CD4-positive, alpha-beta memory T cell (primary cell): ENCODE data around the gene ERP44. TPM values are rescaled to one million over a fixed set of nuclear protein-coding genes. Genes with fewer than 3 reads are reported as not detected.

Experiments used
- CTCF ChIA-PET: fragments of 350-600 bp; sonication (Branson Sonifier 250); formaldehyde crosslinking; loops from one replicate; lab custom pipeline; 2021; ENCODE audit warnings: inconsistent platforms; ENCODE audit not compliant: partially characterized antibody; lab: Charles Lee
- POLR2A ChIA-PET: fragments of 350-600 bp; sonication (Branson Sonifier 250); formaldehyde crosslinking; loops from one replicate; lab custom pipeline; 2021; ENCODE audit not compliant: partially characterized antibody; lab: Charles Lee
- DNase-seq, 5 donors: peaks; one replicate each; pipeline versions ENCODE4 v3.0.0 to v3.0.0-alpha.2; 2020 to 2022; ENCODE audit warnings: mixed read lengths in 1 of 5
- H3K27ac ChIP-seq: one replicate; pipeline ENCODE4 v1.7.0; 2013; ENCODE audit warnings: low read depth, low read length
- H3K27me3 ChIP-seq: 2 replicates; pipeline ENCODE4 v1.7.0; 2013; ENCODE audit warnings: mild to moderate bottlenecking, low read length, moderate library complexity; ENCODE audit not compliant: insufficient read depth
- H3K36me3 ChIP-seq: 2 replicates; pipeline ENCODE4 v1.7.0; 2013; ENCODE audit warnings: mild to moderate bottlenecking, low read length, moderate library complexity; ENCODE audit not compliant: insufficient read depth
- H3K4me1 ChIP-seq: 2 replicates; pipeline ENCODE4 v1.7.0; 2013; ENCODE audit warnings: mild to moderate bottlenecking, low read length, moderate library complexity; ENCODE audit not compliant: insufficient read depth
- H3K4me3 ChIP-seq, 2 donors: one replicate each; pipeline ENCODE4 v1.7.0; 2013; ENCODE audit warnings: low read length in 2 of 2, mild to moderate bottlenecking in 1 of 2
- H3K9me3 ChIP-seq, 2 donors: one replicate each; pipeline ENCODE4 v1.7.0; 2013; ENCODE audit warnings: low read length in 2 of 2, control low read depth in 1 of 2; ENCODE audit not compliant: control insufficient read depth in 1 of 2
- H3K27ac Mint-ChIP-seq, 7 donors: one replicate each; pipeline ENCODE4 v1.8.0; 2020 to 2021; ENCODE audit warnings: mixed read lengths in 7 of 7, mild to moderate bottlenecking in 6 of 7, inconsistent platforms in 3 of 7, moderate library complexity in 3 of 7
- H3K27me3 Mint-ChIP-seq, 2 donors: one replicate each; pipeline ENCODE4 v1.8.0; 2020 to 2021; ENCODE audit warnings: mixed read lengths in 2 of 2
- H3K36me3 Mint-ChIP-seq, 2 donors: one replicate each; pipeline ENCODE4 v1.8.0; 2020 to 2021; ENCODE audit warnings: mixed read lengths in 2 of 2, inconsistent platforms in 1 of 2, mild to moderate bottlenecking in 1 of 2
- H3K4me1 Mint-ChIP-seq, 4 donors: one replicate each; pipeline ENCODE4 v1.8.0; 2020 to 2021; ENCODE audit warnings: mixed read lengths in 4 of 4, mild to moderate bottlenecking in 1 of 4
- H3K4me3 Mint-ChIP-seq, 8 donors: one replicate each; pipeline ENCODE4 v1.8.0; 2020 to 2021; ENCODE audit warnings: mixed read lengths in 8 of 8, mild to moderate bottlenecking in 7 of 8, moderate library complexity in 6 of 8, inconsistent platforms in 3 of 8
- H3K9me3 Mint-ChIP-seq, 8 donors: one replicate each; pipeline ENCODE4 v1.8.0; 2020 to 2021; ENCODE audit warnings: mixed read lengths in 8 of 8, mild to moderate bottlenecking in 5 of 8, inconsistent platforms in 3 of 8, moderate library complexity in 1 of 8
- intact Hi-C: fragments of 100-400 bp; cut with micrococcal nuclease; formaldehyde crosslinking; loops from one replicate; pipeline ENCODE4 v1.15.1; 2023
- polyA plus RNA-seq, 2 donors: library from polyadenylated mRNA; unstranded; fragments of 300-500 nt; fragmentation: Illumina TruSeq; gene quantifications; one replicate each; pipeline ENCODE4 v1.2.3, GENCODE V29; 2021
- total RNA-seq, 2 experiments: library from RNA; stranded (reverse); gene quantifications; one replicate each; pipeline ENCODE4 v1.2.3, GENCODE V29; 2021

Gene ERP44
- total and polyA plus RNA-seq, 4 experiments from 2014 or later = 16.5 to 44.7 (median 26.3) TPM

GRCh38 chr9:100131875-100132430 is 33.2 kb upstream of the ERP44 start:
- ChIA-PET POLR2A (no interaction called here), CTCF (interaction anchor here (1.0 kb wide), 1 partner anchor 85 kb away, joined by 3 read pairs; no protein-coding TSS in a partner anchor)
- H3K4me3 ChIP-seq = no peak overlapping the region
- peaks cover 7% of the 10 kb centered on the region for H3K36me3 ChIP-seq
- no peak overlapping the region for H3K27ac ChIP-seq
- no peaks in the 10 kb centered on the region for H3K27me3 ChIP-seq
- DNase-seq = no peak
- intact Hi-C loops = no loop called here
- no peaks in the 10 kb centered on the region for H3K4me1 ChIP-seq
- Mint-ChIP-seq H3K27me3 (no peaks in the 10 kb centered on the region), H3K36me3 (peaks cover 39 to 54% of the 10 kb centered on the region in 2 donors), H3K4me1 (peaks cover 0 to 2% (median 0%) of the 10 kb centered on the region in 4 donors), H3K9me3 (no peaks in the 10 kb centered on the region), H3K4me3 (no peak overlapping the region), H3K27ac (peak overlapping the region in 1 of 7 donors; percentile 44)
- H3K9me3 ChIP-seq = no peaks in the 10 kb centered on the region

- no peak overlapping the region for H3K4me3 Mint-ChIP-seq
- Histone ChIP-seq H3K36me3 (peaks cover 9% of the 10 kb centered on the region), H3K9me3 (no peaks in the 10 kb centered on the region), H3K27me3 (no peaks in the 10 kb centered on the region), H3K4me3 (no peak overlapping the region), H3K27ac (no peak overlapping the region), H3K4me1 (no peaks in the 10 kb centered on the region)
- CTCF ChIA-PET = no interaction called here
- H3K27me3 Mint-ChIP-seq = no peaks in the 10 kb centered on the region
- DNase-seq = no peak
- peaks cover 43 to 57% of the 10 kb centered on the region in 2 donors for H3K36me3 Mint-ChIP-seq
- POLR2A ChIA-PET = no interaction called here
- no peaks in the 10 kb centered on the region for H3K9me3 Mint-ChIP-seq
- intact Hi-C loops = no loop called here
- H3K4me1 Mint-ChIP-seq = no peaks in the 10 kb centered on the region
- no peak overlapping the region for H3K27ac Mint-ChIP-seq
These were observed 32.4 kb upstream of the ERP44 start for GRCh38 chr9:100131216-100131615.

- no peak overlapping the region for H3K27ac ChIP-seq
- H3K4me1 ChIP-seq = no peaks in the 10 kb centered on the region
- no peaks in the 10 kb centered on the region for H3K9me3 Mint-ChIP-seq
- H3K9me3 ChIP-seq = no peaks in the 10 kb centered on the region
- H3K4me3 ChIP-seq = no peak overlapping the region
- H3K36me3 ChIP-seq = peaks cover 12% of the 10 kb centered on the region
- peaks cover 51 to 64% of the 10 kb centered on the region in 2 donors for H3K36me3 Mint-ChIP-seq
- ChIA-PET POLR2A (no interaction called here), CTCF (no interaction called here)
- H3K4me3 Mint-ChIP-seq = no peak overlapping the region
- intact Hi-C loops = no loop called here
- peaks cover 0 to 4% (median 2%) of the 10 kb centered on the region in 4 donors for H3K4me1 Mint-ChIP-seq
- H3K27me3 Mint-ChIP-seq = no peaks in the 10 kb centered on the region
- H3K27me3 ChIP-seq = no peaks in the 10 kb centered on the region
- no peak overlapping the region for H3K27ac Mint-ChIP-seq
- DNase-seq = no peak
These were observed 31.0 kb upstream of the ERP44 start for GRCh38 chr9:100129772-100130171.

- H3K27ac Mint-ChIP-seq = no peak overlapping the region
- H3K9me3 Mint-ChIP-seq = no peaks in the 10 kb centered on the region
- H3K9me3 ChIP-seq = no peaks in the 10 kb centered on the region
- no peaks in the 10 kb centered on the region for H3K27me3 Mint-ChIP-seq
- H3K36me3 ChIP-seq = peaks cover 12% of the 10 kb centered on the region
- H3K4me1 Mint-ChIP-seq = peaks cover 3 to 4% (median 3%) of the 10 kb centered on the region in 4 donors
- H3K4me3 Mint-ChIP-seq = no peak overlapping the region
- H3K27me3 ChIP-seq = no peaks in the 10 kb centered on the region
- intact Hi-C loops = no loop called here
- H3K4me3 ChIP-seq = no peak overlapping the region
- DNase-seq = no peak
- H3K27ac ChIP-seq = no peak overlapping the region
- POLR2A ChIA-PET = no interaction called here
- H3K36me3 Mint-ChIP-seq = peaks cover 41 to 50% of the 10 kb centered on the region in 2 donors
- CTCF ChIA-PET = no interaction called here
- H3K4me1 ChIP-seq = no peaks in the 10 kb centered on the region
These were observed 27.6 kb upstream of the ERP44 start for GRCh38 chr9:100126423-100126822.

- intact Hi-C loops = no loop called here
- Mint-ChIP-seq H3K4me1 (peaks cover 3 to 6% (median 4%) of the 10 kb centered on the region in 4 donors), H3K27ac (no peak overlapping the region), H3K27me3 (no peaks in the 10 kb centered on the region), H3K36me3 (peaks cover 43 to 49% of the 10 kb centered on the region in 2 donors), H3K9me3 (no peaks in the 10 kb centered on the region), H3K4me3 (no peak overlapping the region)
- H3K27ac ChIP-seq = no peak overlapping the region
- no peaks in the 10 kb centered on the region for H3K4me1 ChIP-seq
- peaks cover 12% of the 10 kb centered on the region for H3K36me3 ChIP-seq
- no peak for DNase-seq
- H3K9me3 ChIP-seq = no peaks in the 10 kb centered on the region
- CTCF ChIA-PET = no interaction called here
- POLR2A ChIA-PET = no interaction called here
- no peaks in the 10 kb centered on the region for H3K27me3 ChIP-seq
- H3K4me3 ChIP-seq = no peak overlapping the region
These were observed 27.1 kb upstream of the ERP44 start for GRCh38 chr9:100125910-100126309.

- no peaks in the 10 kb centered on the region for H3K27me3 ChIP-seq
- no peak for DNase-seq
- H3K4me1 Mint-ChIP-seq = peaks cover 4 to 9% (median 6%) of the 10 kb centered on the region in 4 donors
- H3K9me3 Mint-ChIP-seq = no peaks in the 10 kb centered on the region
- POLR2A ChIA-PET = no interaction called here
- no peak overlapping the region for H3K27ac Mint-ChIP-seq
- CTCF ChIA-PET = no interaction called here
- intact Hi-C loops = no loop called here
- H3K36me3 ChIP-seq = peaks cover 12% of the 10 kb centered on the region
- H3K27ac ChIP-seq = no peak overlapping the region
- H3K4me3 Mint-ChIP-seq = no peak overlapping the region
- no peak overlapping the region for H3K4me3 ChIP-seq
- no peaks in the 10 kb centered on the region for H3K4me1 ChIP-seq
- H3K36me3 Mint-ChIP-seq = peaks cover 42 to 49% of the 10 kb centered on the region in 2 donors
- H3K9me3 ChIP-seq = no peaks in the 10 kb centered on the region
- H3K27me3 Mint-ChIP-seq = no peaks in the 10 kb centered on the region
These were observed 26.4 kb upstream of the ERP44 start for GRCh38 chr9:100125236-100125635.

GRCh38 chr9:100120286-100120685 is 21.5 kb upstream of the ERP44 start:
- CTCF ChIA-PET = no interaction called here
- peak overlapping the region in 3 of 7 donors; percentile 10 to 80 (median 18) for H3K27ac Mint-ChIP-seq

More at GRCh38 chr9:100120286-100120685, 21.5 kb upstream of the ERP44 start:
- H3K36me3 ChIP-seq = no peaks in the 10 kb centered on the region
- H3K27me3 ChIP-seq = no peaks in the 10 kb centered on the region
- Mint-ChIP-seq H3K36me3 (peaks cover 31 to 32% of the 10 kb centered on the region in 2 donors), H3K4me3 (no peak overlapping the region), H3K9me3 (no peaks in the 10 kb centered on the region), H3K4me1 (peaks cover 6 to 9% (median 8%) of the 10 kb centered on the region in 4 donors), H3K27me3 (no peaks in the 10 kb centered on the region)
- intact Hi-C loops = no loop called here
- H3K4me1 ChIP-seq = no peaks in the 10 kb centered on the region
- no peak for DNase-seq
- POLR2A ChIA-PET = no interaction called here
- no peak overlapping the region for H3K4me3 ChIP-seq
- no peak overlapping the region for H3K27ac ChIP-seq
- no peaks in the 10 kb centered on the region for H3K9me3 ChIP-seq
